ENCODE results near the gene NGLY1.

The NGLY1 gene

GRCh38 chr3:25747033-25747432 is 36.2 kb downstream of the NGLY1 start:
- Histone ChIP-seq H2BK15ac (replicated peaks; ENCODE audit: low read depth) (no peak overlapping the region), H3K18ac (ENCODE audit: low read length) (no peak overlapping the region), H3K9ac (ENCODE audit: low read length) (no peak overlapping the region), H3K4me2 (ENCODE audit: low read length) (no peak overlapping the region), H2BK5ac (ENCODE audit: low read length) (no peak overlapping the region), H4K8ac (ENCODE audit: low read depth, low read length) (no peak overlapping the region), H3K27me3 (ENCODE audit: insufficient read depth, low read length, poor library complexity) (no peaks in the 10 kb centered on the region), H3K27ac (ENCODE audit: low read depth, low read length) (no peak overlapping the region), H4K5ac (ENCODE audit: low read length) (no peak overlapping the region), H2AK5ac (ENCODE audit: low read length) (no peak overlapping the region), H3K4ac (ENCODE audit: low read depth, low read length) (no peak overlapping the region), H3K79me2 (ENCODE audit: control insufficient read depth, insufficient read depth, low read length) (no peaks in the 10 kb centered on the region), H3K4me1 (ENCODE audit: control insufficient read depth, low read depth, low read length) (peaks cover 2% of the 10 kb centered on the region), H3K36me3 (ENCODE audit: control insufficient read depth, insufficient read depth, low read length) (no peaks in the 10 kb centered on the region), H3K4me3 (ENCODE audit: low read length) (no peak overlapping the region), H3K56ac (ENCODE audit: low read length) (no peak overlapping the region), H2BK120ac (ENCODE audit: low read depth, low read length) (no peak overlapping the region), H3K79me1 (ENCODE audit: low read length) (no peaks in the 10 kb centered on the region), H3K23ac (ENCODE audit: low read length) (no peak overlapping the region)
- DNase-seq: no peak

GRCh38 chr3:25744470-25744869 is 38.8 kb downstream of the NGLY1 start:
- Histone ChIP-seq H3K79me2 (ENCODE audit: control insufficient read depth, insufficient read depth, low read length) (no peaks in the 10 kb centered on the region), H3K56ac (ENCODE audit: low read length) (no peak overlapping the region), H2BK15ac (replicated peaks; ENCODE audit: low read depth) (no peak overlapping the region), H3K4ac (ENCODE audit: low read depth, low read length) (no peak overlapping the region), H3K27ac (ENCODE audit: low read depth, low read length) (no peak overlapping the region), H3K9ac (ENCODE audit: low read length) (no peak overlapping the region), H4K8ac (ENCODE audit: low read depth, low read length) (no peak overlapping the region), H3K18ac (ENCODE audit: low read length) (no peak overlapping the region), H3K23ac (ENCODE audit: low read length) (no peak overlapping the region), H2AK5ac (ENCODE audit: low read length) (no peak overlapping the region), H3K36me3 (ENCODE audit: control insufficient read depth, insufficient read depth, low read length) (no peaks in the 10 kb centered on the region), H3K4me3 (ENCODE audit: low read length) (no peak overlapping the region), H3K4me1 (ENCODE audit: control insufficient read depth, low read depth, low read length) (peaks cover 2% of the 10 kb centered on the region), H3K27me3 (ENCODE audit: insufficient read depth, low read length, poor library complexity) (no peaks in the 10 kb centered on the region), H4K5ac (ENCODE audit: low read length) (no peak overlapping the region), H3K79me1 (ENCODE audit: low read length) (no peaks in the 10 kb centered on the region), H2BK5ac (ENCODE audit: low read length) (no peak overlapping the region), H3K4me2 (ENCODE audit: low read length) (no peak overlapping the region), H2BK120ac (ENCODE audit: low read depth, low read length) (no peak overlapping the region)
- WGBS (ENCODE audit: extremely low coverage, insufficient coverage, low lambda C conversion rate): no CpG with 5 or more reads among the region's 3 CpGs
- no peak for DNase-seq

- Histone ChIP-seq H3K23ac (ENCODE audit: low read length) (no peak overlapping the region), H3K18ac (ENCODE audit: low read length) (no peak overlapping the region), H3K4me3 (ENCODE audit: low read length) (no peak overlapping the region), H3K36me3 (ENCODE audit: control insufficient read depth, insufficient read depth, low read length) (no peaks in the 10 kb centered on the region), H3K56ac (ENCODE audit: low read length) (no peak overlapping the region), H3K27me3 (ENCODE audit: insufficient read depth, low read length, poor library complexity) (no peaks in the 10 kb centered on the region), H2BK120ac (ENCODE audit: low read depth, low read length) (no peak overlapping the region), H3K4me2 (ENCODE audit: low read length) (no peak overlapping the region), H3K4ac (ENCODE audit: low read depth, low read length) (no peak overlapping the region), H3K79me1 (ENCODE audit: low read length) (no peaks in the 10 kb centered on the region), H2BK15ac (replicated peaks; ENCODE audit: low read depth) (no peak overlapping the region), H3K27ac (ENCODE audit: low read depth, low read length) (no peak overlapping the region), H4K5ac (ENCODE audit: low read length) (no peak overlapping the region), H2AK5ac (ENCODE audit: low read length) (no peak overlapping the region), H4K8ac (ENCODE audit: low read depth, low read length) (no peak overlapping the region), H3K4me1 (ENCODE audit: control insufficient read depth, low read depth, low read length) (no peaks in the 10 kb centered on the region), H3K9ac (ENCODE audit: low read length) (no peak overlapping the region), H2BK5ac (ENCODE audit: low read length) (no peak overlapping the region), H3K79me2 (ENCODE audit: control insufficient read depth, insufficient read depth, low read length) (no peaks in the 10 kb centered on the region)
- DNase-seq: no peak
Measured at GRCh38 chr3:25728101-25728500, 55.1 kb downstream of the NGLY1 start.

GRCh38 chr3:25727316-25727715 is 55.9 kb downstream of the NGLY1 start:
- H3K79me2 ChIP-seq (ENCODE audit: control insufficient read depth, insufficient read depth, low read length): no peaks in the 10 kb centered on the region
- WGBS (ENCODE audit: extremely low coverage, insufficient coverage, low lambda C conversion rate): no CpG with 5 or more reads among the region's 6 CpGs

GRCh38 chr3:25725810-25726209 is 57.4 kb downstream of the NGLY1 start:
- Histone ChIP-seq H3K27ac (ENCODE audit: low read depth, low read length) (no peak overlapping the region), H3K27me3 (ENCODE audit: insufficient read depth, low read length, poor library complexity) (no peaks in the 10 kb centered on the region), H3K4me3 (ENCODE audit: low read length) (no peak overlapping the region), H4K5ac (ENCODE audit: low read length) (no peak overlapping the region), H3K79me2 (ENCODE audit: control insufficient read depth, insufficient read depth, low read length) (no peaks in the 10 kb centered on the region), H3K4me2 (ENCODE audit: low read length) (no peak overlapping the region), H2BK15ac (replicated peaks; ENCODE audit: low read depth) (no peak overlapping the region), H4K8ac (ENCODE audit: low read depth, low read length) (no peak overlapping the region), H3K9ac (ENCODE audit: low read length) (no peak overlapping the region), H3K36me3 (ENCODE audit: control insufficient read depth, insufficient read depth, low read length) (no peaks in the 10 kb centered on the region), H3K23ac (ENCODE audit: low read length) (no peak overlapping the region), H3K79me1 (ENCODE audit: low read length) (no peaks in the 10 kb centered on the region), H3K18ac (ENCODE audit: low read length) (no peak overlapping the region), H2AK5ac (ENCODE audit: low read length) (no peak overlapping the region), H3K4ac (ENCODE audit: low read depth, low read length) (no peak overlapping the region), H2BK5ac (ENCODE audit: low read length) (no peak overlapping the region), H3K4me1 (ENCODE audit: control insufficient read depth, low read depth, low read length) (no peaks in the 10 kb centered on the region), H2BK120ac (ENCODE audit: low read depth, low read length) (no peak overlapping the region), H3K56ac (ENCODE audit: low read length) (no peak overlapping the region)
- 100% methylated on average over 1 of the region's 3 CpGs for WGBS (ENCODE audit: extremely low coverage, insufficient coverage, low lambda C conversion rate)
- DNase-seq: no peak

More at GRCh38 chr3:25727316-25727715, 55.9 kb downstream of the NGLY1 start:
- Histone ChIP-seq H4K5ac (ENCODE audit: low read length) (no peak overlapping the region), H3K79me1 (ENCODE audit: low read length) (no peaks in the 10 kb centered on the region), H2BK15ac (replicated peaks; ENCODE audit: low read depth) (no peak overlapping the region), H2BK5ac (ENCODE audit: low read length) (no peak overlapping the region), H3K9ac (ENCODE audit: low read length) (no peak overlapping the region), H3K27me3 (ENCODE audit: insufficient read depth, low read length, poor library complexity) (no peaks in the 10 kb centered on the region), H3K56ac (ENCODE audit: low read length) (no peak overlapping the region), H3K4me1 (ENCODE audit: control insufficient read depth, low read depth, low read length) (no peaks in the 10 kb centered on the region), H3K4me3 (ENCODE audit: low read length) (no peak overlapping the region), H3K4ac (ENCODE audit: low read depth, low read length) (no peak overlapping the region), H3K27ac (ENCODE audit: low read depth, low read length) (no peak overlapping the region), H2AK5ac (ENCODE audit: low read length) (no peak overlapping the region), H3K36me3 (ENCODE audit: control insufficient read depth, insufficient read depth, low read length) (no peaks in the 10 kb centered on the region), H2BK120ac (ENCODE audit: low read depth, low read length) (no peak overlapping the region), H4K8ac (ENCODE audit: low read depth, low read length) (no peak overlapping the region), H3K18ac (ENCODE audit: low read length) (no peak overlapping the region), H3K23ac (ENCODE audit: low read length) (no peak overlapping the region), H3K4me2 (ENCODE audit: low read length) (no peak overlapping the region)
- DNase-seq: no peak

- H3K79me2 ChIP-seq (ENCODE audit: control insufficient read depth, insufficient read depth, low read length): no peaks in the 10 kb centered on the region
- H3K23ac ChIP-seq (ENCODE audit: low read length): no peak overlapping the region
- DNase-seq: no peak
- no peak overlapping the region for H3K4ac ChIP-seq (ENCODE audit: low read depth, low read length)
- WGBS (ENCODE audit: extremely low coverage, insufficient coverage, low lambda C conversion rate): no CpG with 5 or more reads among the region's 2 CpGs
- no peak overlapping the region for H4K5ac ChIP-seq (ENCODE audit: low read length)
- H3K4me1 ChIP-seq (ENCODE audit: control insufficient read depth, low read depth, low read length): no peaks in the 10 kb centered on the region
- no peak overlapping the region for H3K18ac ChIP-seq (ENCODE audit: low read length)
- H3K27ac ChIP-seq (ENCODE audit: low read depth, low read length): no peak overlapping the region
- H2AK5ac ChIP-seq (ENCODE audit: low read length): no peak overlapping the region
- no peaks in the 10 kb centered on the region for H3K36me3 ChIP-seq (ENCODE audit: control insufficient read depth, insufficient read depth, low read length)
- no peak overlapping the region for H2BK5ac ChIP-seq (ENCODE audit: low read length)
- H3K56ac ChIP-seq (ENCODE audit: low read length): no peak overlapping the region
- no peak overlapping the region for H3K4me2 ChIP-seq (ENCODE audit: low read length)
- no peak overlapping the region for H3K4me3 ChIP-seq (ENCODE audit: low read length)
- H2BK15ac ChIP-seq (replicated peaks; ENCODE audit: low read depth): no peak overlapping the region
- no peak overlapping the region for H2BK120ac ChIP-seq (ENCODE audit: low read depth, low read length)
- no peaks in the 10 kb centered on the region for H3K27me3 ChIP-seq (ENCODE audit: insufficient read depth, low read length, poor library complexity)
- H3K9ac ChIP-seq (ENCODE audit: low read length): no peak overlapping the region
- no peak overlapping the region for H4K8ac ChIP-seq (ENCODE audit: low read depth, low read length)
- no peaks in the 10 kb centered on the region for H3K79me1 ChIP-seq (ENCODE audit: low read length)
Measured at GRCh38 chr3:25724948-25725645, 58.1 kb downstream of the NGLY1 start.

Data from mesendoderm (in vitro differentiated cells).